ENCODE results near the gene CAPRIN1. TPM values are rescaled to one million over a fixed set of nuclear protein-coding genes. Genes with fewer than 3 reads are reported as not detected.

Gene CAPRIN1
- polyA plus RNA-seq, 1 of the 3 experiments (the other 2 are of a cell fraction): 67.1 TPM

- Histone ChIP-seq H3K9ac (no peak overlapping the region), H3K4me2 (no peak overlapping the region), H3K79me2 (ENCODE audit: insufficient read depth) (no peaks in the 10 kb centered on the region), H2AFZ (ENCODE audit: low read depth) (no peak overlapping the region), H3K36me3 (replicated peaks in 1 of 2; ENCODE audit: control insufficient read depth in 1 of 2, insufficient read depth in 2 of 2, low read length in 1 of 2) (peaks cover 56 to 83% of the 10 kb centered on the region in 2 experiments), H3K27ac (ENCODE audit: low read depth in 2 of 2, low read length in 1 of 2) (no peak overlapping the region), H3K9me3 (no peaks in the 10 kb centered on the region), H3K4me3 (ENCODE audit: low read depth in 2 of 2, low read length in 1 of 2) (no peak overlapping the region), H3K4me1 (ENCODE audit: control insufficient read depth in 1 of 2, insufficient read depth in 2 of 2, low read depth in 1 of 2, low read length in 1 of 2) (no peaks in the 10 kb centered on the region), H3K9me2 (no peaks in the 10 kb centered on the region), H3F3A (replicated peaks; ENCODE audit: insufficient read depth) (no peaks in the 10 kb centered on the region), H3K27me3 (ENCODE audit: insufficient read depth) (no peaks in the 10 kb centered on the region), H4K20me1 (ENCODE audit: insufficient read depth) (no peaks in the 10 kb centered on the region)
- POLR2A ChIA-PET: no interaction called here
- TF ChIP-seq RCOR1 (IDR thresholded peaks at IDR 0.05; ENCODE audit: low read length) (no peak), TCF12 (IDR thresholded peaks at IDR 0.05) (no peak), EZH2phosphoT487 (IDR thresholded peaks at IDR 0.05; ENCODE audit: borderline replicate concordance, low read depth) (no peak), NFIC (IDR thresholded peaks at IDR 0.05; ENCODE audit: borderline replicate concordance) (no peak), POLR2AphosphoS5 (IDR thresholded peaks at IDR 0.05; ENCODE audit: low read depth, low read length) (no peak), ELF1 (IDR thresholded peaks at IDR 0.05) (no peak), NRF1 (IDR thresholded peaks at IDR 0.05; ENCODE audit: low read depth, low read length) (no peak), USF2 (IDR thresholded peaks at IDR 0.05; ENCODE audit: borderline replicate concordance, low read depth, low read length) (no peak), FOSL2 (IDR thresholded peaks at IDR 0.05; ENCODE audit: borderline replicate concordance, low read depth) (no peak), YY1 (IDR thresholded peaks at IDR 0.05; ENCODE audit: low read depth) (no peak), RFX5 (IDR thresholded peaks at IDR 0.05; ENCODE audit: low read length) (no peak), MXI1 (IDR thresholded peaks at IDR 0.05; ENCODE audit: low read depth, low read length) (no peak), MAX (IDR thresholded peaks at IDR 0.05; ENCODE audit: low read depth) (no peak), GABPA (IDR thresholded peaks at IDR 0.05; ENCODE audit: low read depth) (no peak), FOXJ3 (CRISPR knock-in tag; IDR thresholded peaks at IDR 0.05) (no peak)
- 98% methylated on average over 3 of the region's 3 CpGs for WGBS (ENCODE audit: low lambda C conversion rate)
- CTCF ChIA-PET: interaction anchor here (1.1 kb wide), 1 partner anchor 22 kb away, joined by 3 read pairs; no protein-coding TSS in a partner anchor
- no peak for DNase-seq
These were observed 77.3 kb downstream of the CAPRIN1 start for GRCh38 chr11:34128824-34129223.

- Histone ChIP-seq H3F3A (replicated peaks; ENCODE audit: insufficient read depth) (no peaks in the 10 kb centered on the region), H3K27ac (ENCODE audit: low read depth in 2 of 2, low read length in 1 of 2) (no peak overlapping the region), H3K4me2 (no peak overlapping the region), H3K79me2 (ENCODE audit: insufficient read depth) (no peaks in the 10 kb centered on the region), H3K4me3 (ENCODE audit: low read depth in 2 of 2, low read length in 1 of 2) (no peak overlapping the region), H3K27me3 (ENCODE audit: insufficient read depth) (no peaks in the 10 kb centered on the region), H3K4me1 (ENCODE audit: control insufficient read depth in 1 of 2, insufficient read depth in 2 of 2, low read depth in 1 of 2, low read length in 1 of 2) (no peaks in the 10 kb centered on the region), H3K9me3 (no peaks in the 10 kb centered on the region), H3K9me2 (no peaks in the 10 kb centered on the region), H4K20me1 (ENCODE audit: insufficient read depth) (no peaks in the 10 kb centered on the region), H3K9ac (no peak overlapping the region), H3K36me3 (replicated peaks in 1 of 2; ENCODE audit: control insufficient read depth in 1 of 2, insufficient read depth in 2 of 2, low read length in 1 of 2) (peaks cover 48 to 81% of the 10 kb centered on the region in 2 experiments), H2AFZ (ENCODE audit: low read depth) (no peak overlapping the region)
- ChIA-PET CTCF (interaction anchor here (1.0 to 1.1 kb wide), 2 partner anchors 42 kb away, joined by 3 read pairs; no protein-coding TSS in a partner anchor), POLR2A (interaction anchor here (0.8 kb wide), 1 partner anchor 9 kb away, joined by 3 read pairs; no protein-coding TSS in a partner anchor)
- no peak for DNase-seq
- WGBS (ENCODE audit: low lambda C conversion rate): 98% methylated on average over 4 of the region's 4 CpGs
- TF ChIP-seq GATA2 (CRISPR knock-in tag; IDR thresholded peaks at IDR 0.05) (no peak), FOXM1 (IDR thresholded peaks at IDR 0.05; ENCODE audit: low read depth) (no peak), SIN3A (IDR thresholded peaks at IDR 0.05; ENCODE audit: borderline replicate concordance, low read depth, low read length) (no peak), CTCF (IDR thresholded peaks at IDR 0.05) (no peak), RXRA (IDR thresholded peaks at IDR 0.05; ENCODE audit: borderline replicate concordance, low read depth) (no peak), FOXJ3 (CRISPR knock-in tag; IDR thresholded peaks at IDR 0.05) (no peak), MXI1 (IDR thresholded peaks at IDR 0.05; ENCODE audit: low read depth, low read length) (no peak)
These were observed 80.9 kb downstream of the CAPRIN1 start for GRCh38 chr11:34132261-34132965.
